ENCODE results near the gene NUTF2. TPM values are rescaled to one million over a fixed set of nuclear protein-coding genes. Genes with fewer than 3 reads are reported as not detected.
"Not testable (repeated sequence)": the region's sequence is repeated elsewhere in the genome, so short reads cannot be mapped to it uniquely, and the experiment has no call there.

Gene NUTF2
- total and polyA plus RNA-seq, 4 donors: 49.7 to 164 (median 101) TPM

DNA sequence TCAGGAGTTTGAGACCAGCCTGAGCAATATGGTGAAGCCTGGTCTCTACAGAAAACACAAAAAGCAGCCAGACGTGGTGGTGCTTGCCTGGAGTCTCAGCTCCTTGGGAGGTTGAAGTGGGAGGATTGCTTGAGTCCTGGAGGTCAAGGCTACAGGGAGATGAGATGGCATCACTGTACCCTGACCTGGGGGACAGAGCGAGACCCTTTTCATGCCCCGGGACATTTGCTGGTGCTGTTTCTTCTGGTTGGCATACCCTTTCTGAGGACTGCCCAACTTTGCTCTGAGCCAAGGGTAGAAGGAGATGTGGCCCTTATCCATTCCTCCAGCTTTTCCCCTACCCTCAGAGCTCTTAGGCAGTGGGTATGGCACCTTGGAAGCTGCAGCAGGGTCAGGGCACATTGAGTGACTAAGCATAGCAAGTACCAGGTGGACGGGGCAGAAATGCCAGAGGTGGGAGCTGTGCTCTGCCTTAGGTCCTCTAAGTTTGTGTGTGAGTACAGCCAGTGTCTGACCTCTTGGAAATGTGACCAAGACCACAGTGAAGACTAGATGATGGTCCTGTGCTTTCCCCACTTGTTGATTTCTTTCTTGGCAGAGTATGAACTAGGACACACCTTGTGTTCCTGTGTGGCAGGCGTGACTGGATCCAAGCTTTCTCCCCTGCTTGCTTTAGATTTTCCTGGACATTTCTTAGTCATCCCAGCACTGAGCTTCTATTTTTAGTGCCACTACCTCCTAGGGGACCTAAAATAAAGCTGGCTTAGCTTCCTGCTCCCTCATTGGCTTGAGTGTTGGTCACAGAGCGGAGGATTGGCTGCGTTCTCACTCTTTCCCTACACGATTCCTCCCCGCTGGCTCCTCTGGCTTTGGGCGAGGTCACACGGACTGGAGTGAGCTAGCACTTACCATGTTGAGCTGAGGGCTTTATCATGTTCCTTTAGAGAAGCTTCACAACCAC is 16.2 kb downstream of the NUTF2 start:
- H3K9ac ChIP-seq (ENCODE audit: insufficient read depth in 1 of 2, low read length in 2 of 2): no peak overlapping the region
- peaks cover 0 to 27% (median 0%) of the 10 kb centered on the region in 5 donors for H3K4me1 ChIP-seq (ENCODE audit: control insufficient read depth in 5 of 5, insufficient read depth in 5 of 5, low read length in 5 of 5)
- DNase-seq (no peak), ATAC-seq (ENCODE audit: insufficient read depth, low FRiP score) (no peak)
- no peaks in the 10 kb centered on the region for H3K27me3 ChIP-seq (ENCODE audit: control insufficient read depth in 3 of 3, insufficient read depth in 3 of 3, low read length in 2 of 3)
- 82 to 93% methylated on average over 11 of the region's 11 CpGs for WGBS, 2 donors
- no peak overlapping the region for H3K4me3 ChIP-seq
- H3K27ac ChIP-seq (ENCODE audit: low read depth in 1 of 2, low read length in 1 of 2): peak overlapping the region; percentile 42 to 81
- H3K9me3 ChIP-seq (ENCODE audit: control insufficient read depth in 4 of 4, insufficient read depth in 3 of 4, low read length in 3 of 4): no peaks in the 10 kb centered on the region
- TF ChIP-seq, protein P1, sequence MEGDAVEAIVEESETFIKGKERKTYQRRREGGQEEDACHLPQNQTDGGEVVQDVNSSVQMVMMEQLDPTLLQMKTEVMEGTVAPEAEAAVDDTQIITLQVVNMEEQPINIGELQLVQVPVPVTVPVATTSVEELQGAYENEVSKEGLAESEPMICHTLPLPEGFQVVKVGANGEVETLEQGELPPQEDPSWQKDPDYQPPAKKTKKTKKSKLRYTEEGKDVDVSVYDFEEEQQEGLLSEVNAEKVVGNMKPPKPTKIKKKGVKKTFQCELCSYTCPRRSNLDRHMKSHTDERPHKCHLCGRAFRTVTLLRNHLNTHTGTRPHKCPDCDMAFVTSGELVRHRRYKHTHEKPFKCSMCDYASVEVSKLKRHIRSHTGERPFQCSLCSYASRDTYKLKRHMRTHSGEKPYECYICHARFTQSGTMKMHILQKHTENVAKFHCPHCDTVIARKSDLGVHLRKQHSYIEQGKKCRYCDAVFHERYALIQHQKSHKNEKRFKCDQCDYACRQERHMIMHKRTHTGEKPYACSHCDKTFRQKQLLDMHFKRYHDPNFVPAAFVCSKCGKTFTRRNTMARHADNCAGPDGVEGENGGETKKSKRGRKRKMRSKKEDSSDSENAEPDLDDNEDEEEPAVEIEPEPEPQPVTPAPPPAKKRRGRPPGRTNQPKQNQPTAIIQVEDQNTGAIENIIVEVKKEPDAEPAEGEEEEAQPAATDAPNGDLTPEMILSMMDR (IDR thresholded peaks at IDR 0.05; ENCODE audit: control extremely low read depth, extremely low read depth): no peak
- H3K36me3 ChIP-seq (ENCODE audit: control insufficient read depth in 4 of 4, insufficient read depth in 4 of 4, low read length in 4 of 4): peaks cover 0 to 17% (median 11%) of the 10 kb centered on the region in 4 donors

DNA sequence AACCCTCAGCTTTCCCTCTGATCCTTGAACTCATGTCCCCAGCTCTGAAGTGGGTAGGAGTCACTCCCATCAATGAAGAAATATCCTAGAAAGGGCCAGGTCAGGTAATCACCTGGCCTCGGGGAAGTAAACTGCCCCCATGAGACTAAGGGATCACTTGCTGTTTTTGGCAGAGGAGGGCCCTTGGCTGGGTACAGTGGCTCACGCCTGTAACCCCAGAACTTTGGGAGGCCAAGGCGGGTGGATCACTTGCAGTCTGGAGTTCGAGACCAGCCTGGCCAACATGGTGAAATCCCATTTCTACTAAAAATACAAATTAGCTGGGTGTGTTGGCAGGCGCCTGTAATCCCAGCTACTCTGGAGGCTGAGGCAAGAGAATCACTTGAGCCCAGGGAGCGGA is 17.3 kb downstream of the NUTF2 start:
- WGBS, 2 donors: 96% methylated on average over 6 of the region's 6 CpGs
- not testable (repeated sequence) for H3K9ac ChIP-seq (ENCODE audit: insufficient read depth in 1 of 2, low read length in 2 of 2); H3K9me3 ChIP-seq (ENCODE audit: control insufficient read depth in 4 of 4, insufficient read depth in 3 of 4, low read length in 3 of 4); H3K27me3 ChIP-seq (ENCODE audit: control insufficient read depth in 3 of 3, insufficient read depth in 3 of 3, low read length in 2 of 3); ATAC-seq (ENCODE audit: insufficient read depth, low FRiP score); H3K4me3 ChIP-seq; DNase-seq
- Histone ChIP-seq H3K36me3 (ENCODE audit: control insufficient read depth in 4 of 4, insufficient read depth in 4 of 4, low read length in 4 of 4) (peaks cover 0 to 24% (median 20%) of the 10 kb centered on the region in 4 donors), H3K27ac (ENCODE audit: low read depth in 1 of 2, low read length in 1 of 2) (peak overlapping the region in 1 of 2 donors; percentile 80), H3K4me1 (ENCODE audit: control insufficient read depth in 5 of 5, insufficient read depth in 5 of 5, low read length in 5 of 5) (peaks cover 0 to 27% (median 0%) of the 10 kb centered on the region in 5 donors)

DNA sequence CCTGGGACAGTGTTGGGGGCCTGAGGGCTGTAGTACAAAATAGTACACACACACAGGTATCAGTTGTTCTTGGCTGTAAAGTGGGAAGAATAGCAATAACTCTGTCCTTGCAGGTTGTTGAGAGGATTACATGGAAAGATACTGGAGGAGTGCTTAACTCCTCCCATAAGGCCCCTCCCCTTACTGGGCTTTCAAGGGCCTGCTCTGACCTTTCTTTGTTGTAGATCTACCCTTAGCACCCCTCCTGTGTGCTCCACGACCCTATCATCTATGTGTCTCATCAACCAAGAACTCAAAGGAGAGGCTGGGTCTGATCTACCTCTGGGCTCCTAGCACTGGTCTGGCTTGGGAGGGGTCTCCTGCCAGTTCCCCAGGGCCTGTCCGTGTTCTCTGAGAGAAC is 17.9 kb downstream of the NUTF2 start:
- ATAC-seq (ENCODE audit: insufficient read depth, low FRiP score) (no peak), DNase-seq (no peak)
- Histone ChIP-seq H3K4me3 (no peak overlapping the region), H3K9ac (ENCODE audit: insufficient read depth in 1 of 2, low read length in 2 of 2) (no peak overlapping the region), H3K36me3 (ENCODE audit: control insufficient read depth in 4 of 4, insufficient read depth in 4 of 4, low read length in 4 of 4) (peaks cover 0 to 25% (median 21%) of the 10 kb centered on the region in 4 donors), H3K4me1 (ENCODE audit: control insufficient read depth in 5 of 5, insufficient read depth in 5 of 5, low read length in 5 of 5) (peaks cover 0 to 27% (median 0%) of the 10 kb centered on the region in 5 donors), H3K27ac (ENCODE audit: low read depth in 1 of 2, low read length in 1 of 2) (peak overlapping the region in 1 of 2 donors; percentile 80), H3K27me3 (ENCODE audit: control insufficient read depth in 3 of 3, insufficient read depth in 3 of 3, low read length in 2 of 3) (no peaks in the 10 kb centered on the region), H3K9me3 (ENCODE audit: control insufficient read depth in 4 of 4, insufficient read depth in 3 of 4, low read length in 3 of 4) (no peaks in the 10 kb centered on the region)
- WGBS, 2 donors: 83% methylated on average over 2 of the region's 2 CpGs
- TF ChIP-seq, protein P1 (IDR thresholded peaks at IDR 0.05; ENCODE audit: control extremely low read depth, extremely low read depth): no peak

DNA sequence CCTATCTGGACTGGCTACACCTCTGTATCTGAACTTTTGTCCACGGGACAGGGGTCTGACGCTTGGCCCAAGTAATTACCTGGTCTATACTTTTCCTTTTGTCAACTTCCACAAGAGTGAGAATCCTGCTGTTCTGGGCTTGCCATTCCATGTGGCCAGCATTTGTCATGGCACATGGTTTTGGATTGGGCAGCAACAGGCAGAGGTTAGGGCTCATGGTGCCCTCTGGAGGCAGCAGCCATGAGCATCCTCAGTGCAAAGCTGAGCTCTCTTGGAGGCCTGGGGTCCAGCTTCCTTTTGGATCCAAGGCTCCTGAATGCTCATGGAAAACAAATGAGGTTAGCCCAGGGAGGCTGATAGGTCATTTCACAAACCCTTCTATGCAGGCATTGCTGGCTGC is 18.6 kb downstream of the NUTF2 start:
- Histone ChIP-seq H3K9ac (ENCODE audit: insufficient read depth in 1 of 2, low read length in 2 of 2) (no peak overlapping the region), H3K9me3 (ENCODE audit: control insufficient read depth in 4 of 4, insufficient read depth in 3 of 4, low read length in 3 of 4) (no peaks in the 10 kb centered on the region), H3K27me3 (ENCODE audit: control insufficient read depth in 3 of 3, insufficient read depth in 3 of 3, low read length in 2 of 3) (no peaks in the 10 kb centered on the region), H3K4me3 (no peak overlapping the region), H3K4me1 (ENCODE audit: control insufficient read depth in 5 of 5, insufficient read depth in 5 of 5, low read length in 5 of 5) (peaks cover 0 to 24% (median 0%) of the 10 kb centered on the region in 5 donors), H3K36me3 (ENCODE audit: control insufficient read depth in 4 of 4, insufficient read depth in 4 of 4, low read length in 4 of 4) (peaks cover 0 to 30% (median 20%) of the 10 kb centered on the region in 4 donors), H3K27ac (ENCODE audit: low read depth in 1 of 2, low read length in 1 of 2) (no peak overlapping the region)
- ATAC-seq (ENCODE audit: insufficient read depth, low FRiP score) (no peak), DNase-seq (peak in 1 of 3 donors; percentile 29)
- TF ChIP-seq, protein P1 (IDR thresholded peaks at IDR 0.05; ENCODE audit: control extremely low read depth, extremely low read depth): peak; percentile 22
- WGBS, 2 donors: 97 to 98% methylated on average over 2 of the region's 2 CpGs

All from lung (tissue), 12 donors.